ENCODE results near the gene ZNF367. TPM values are rescaled to one million over a fixed set of nuclear protein-coding genes. Genes with fewer than 3 reads are reported as not detected.

The ZNF367 gene
- polyA plus RNA-seq, 1 donor (not counting 4 experiments of a cell fraction or from before 2014, with no cell fraction given): 2.2 TPM

- no peak overlapping the region for H3K4me3 ChIP-seq (ENCODE audit: control insufficient read depth in 2 of 3, extremely low read depth in 1 of 3, insufficient read depth in 2 of 3, low read depth in 1 of 3, low read length in 3 of 3)
- H3K4me2 ChIP-seq (ENCODE audit: control insufficient read depth, extremely low read depth, insufficient read depth, low read depth, low read length): no peak overlapping the region
- no peaks in the 10 kb centered on the region for H3K9me1 ChIP-seq (ENCODE audit: control insufficient read depth, extremely low read depth, insufficient read depth, low read length)
- no peak overlapping the region for H3K27ac ChIP-seq (ENCODE audit: control insufficient read depth, insufficient read depth, low read length)
- TF ChIP-seq EZH2 (IDR thresholded peaks at IDR 0.05; ENCODE audit: low read length) (no peak), CTCF (optimal IDR thresholded peaks at IDR 0.05 in 1 of 3, IDR thresholded peaks at IDR 0.05 in 1 of 3, conservative IDR thresholded peaks at IDR 0.05 in 1 of 3; ENCODE audit: extremely low read depth in 1 of 3, insufficient read depth in 2 of 3, low read length in 3 of 3) (no peak)
- FAIRE-seq (no peak), DNase-seq (ENCODE audit: low read depth, low spot score) (no peak)
- no peak overlapping the region for H3K9ac ChIP-seq (ENCODE audit: control insufficient read depth, extremely low read depth, insufficient read depth, low read length)
- no peaks in the 10 kb centered on the region for H3K4me1 ChIP-seq (ENCODE audit: control insufficient read depth, extremely low read depth, insufficient read depth, low read length)
- no peaks in the 10 kb centered on the region for H4K20me1 ChIP-seq (ENCODE audit: control insufficient read depth, extremely low read depth, insufficient read depth, low read length)
- H3K27me3 ChIP-seq (ENCODE audit: control insufficient read depth, extremely low read depth, insufficient read depth, low read length): no peaks in the 10 kb centered on the region
- dilution Hi-C loops (cut with MboI; ENCODE audit: extremely low pct_ligation_motif_present, low sequenced_read_pairs): no loop called here
- H3K9me3 ChIP-seq (ENCODE audit: control insufficient read depth, low read depth, low read length): no peaks in the 10 kb centered on the region
- H3K36me3 ChIP-seq (ENCODE audit: control insufficient read depth in 2 of 2, extremely low read depth in 1 of 2, insufficient read depth in 2 of 2, low read length in 2 of 2): peaks cover 3 to 4% of the 10 kb centered on the region in 2 experiments
- no peaks in the 10 kb centered on the region for H3K79me2 ChIP-seq (ENCODE audit: control insufficient read depth, insufficient read depth, low read length)
- H2AFZ ChIP-seq (ENCODE audit: control insufficient read depth, low read length): no peak overlapping the region
Measured at GRCh38 chr9:96350866-96351265, 67.3 kb downstream of the ZNF367 start.

- DNase-seq (ENCODE audit: low read depth, low spot score) (no peak), FAIRE-seq (no peak)
- peaks cover 0 to 3% of the 10 kb centered on the region in 2 experiments for H3K36me3 ChIP-seq (ENCODE audit: control insufficient read depth in 2 of 2, extremely low read depth in 1 of 2, insufficient read depth in 2 of 2, low read length in 2 of 2)
- H3K9me1 ChIP-seq (ENCODE audit: control insufficient read depth, extremely low read depth, insufficient read depth, low read length): no peaks in the 10 kb centered on the region
- H3K4me3 ChIP-seq (ENCODE audit: control insufficient read depth in 2 of 3, extremely low read depth in 1 of 3, insufficient read depth in 2 of 3, low read depth in 1 of 3, low read length in 3 of 3): no peak overlapping the region
- peaks cover 8% of the 10 kb centered on the region for H3K4me1 ChIP-seq (ENCODE audit: control insufficient read depth, extremely low read depth, insufficient read depth, low read length)
- no peak overlapping the region for H3K27ac ChIP-seq (ENCODE audit: control insufficient read depth, insufficient read depth, low read length)
- H3K4me2 ChIP-seq (ENCODE audit: control insufficient read depth, extremely low read depth, insufficient read depth, low read depth, low read length): no peak overlapping the region
- H3K9me3 ChIP-seq (ENCODE audit: control insufficient read depth, low read depth, low read length): no peaks in the 10 kb centered on the region
- no peaks in the 10 kb centered on the region for H4K20me1 ChIP-seq (ENCODE audit: control insufficient read depth, extremely low read depth, insufficient read depth, low read length)
- H3K79me2 ChIP-seq (ENCODE audit: control insufficient read depth, insufficient read depth, low read length): no peaks in the 10 kb centered on the region
- no peak overlapping the region for H2AFZ ChIP-seq (ENCODE audit: control insufficient read depth, low read length)
- H3K9ac ChIP-seq (ENCODE audit: control insufficient read depth, extremely low read depth, insufficient read depth, low read length): no peak overlapping the region
- H3K27me3 ChIP-seq (ENCODE audit: control insufficient read depth, extremely low read depth, insufficient read depth, low read length): no peaks in the 10 kb centered on the region
- no peak for TF ChIP-seq CTCF (optimal IDR thresholded peaks at IDR 0.05 in 1 of 3, IDR thresholded peaks at IDR 0.05 in 1 of 3, conservative IDR thresholded peaks at IDR 0.05 in 1 of 3; ENCODE audit: extremely low read depth in 1 of 3, insufficient read depth in 2 of 3, low read length in 3 of 3)
- TF ChIP-seq EZH2 (IDR thresholded peaks at IDR 0.05; ENCODE audit: low read length): no peak
- dilution Hi-C loops (cut with MboI; ENCODE audit: extremely low pct_ligation_motif_present, low sequenced_read_pairs): no loop called here
Measured at GRCh38 chr9:96348261-96348660, 69.9 kb downstream of the ZNF367 start.

Measured in keratinocyte (primary cell).